Tibial nerve (tissue), 4 donors: ENCODE measurements around the gene GPR78. TPM values are rescaled to one million over a fixed set of nuclear protein-coding genes. Genes with fewer than 3 reads are reported as not detected.

Experiments
- DNase-seq, 2 donors: peaks; one replicate each; pipeline ENCODE4 v3.0.0-alpha.2; 2019; ENCODE audit warnings: low spot score in 2 of 2
- H3K27ac ChIP-seq, 4 donors: fragments of 200-600 bp; sonication (generic) in 3 of 4; one replicate each; pipeline ENCODE4 v1.5.1; 2017 to 2019; ENCODE audit warnings: mild to moderate bottlenecking in 1 of 4
- H3K27me3 ChIP-seq, 2 donors: fragments of 200-600 bp; sonication (generic) in 1 of 2; one replicate each; pipeline versions ENCODE4 v1.5.1 to v1.6.0; 2017 to 2019
- H3K36me3 ChIP-seq, 3 donors: fragments of 200-600 bp; sonication (generic); one replicate each; pipeline ENCODE4 v1.5.1; 2018 to 2019
- H3K4me1 ChIP-seq, 4 donors: fragments of 200-600 bp; sonication (generic) in 3 of 4; one replicate each; pipeline ENCODE4 v1.5.1; 2017 to 2019
- H3K4me3 ChIP-seq, 4 donors: fragments of 200-600 bp; sonication (generic) in 3 of 4; one replicate each; pipeline ENCODE4 v1.5.1; 2017 to 2019; ENCODE audit warnings: mild to moderate bottlenecking in 1 of 4, moderate library complexity in 1 of 4
- H3K9me3 ChIP-seq, 4 donors: fragments of 200-600 bp; sonication (generic) in 3 of 4; one replicate each; pipeline ENCODE4 v1.5.1; 2017 to 2019
- EP300 ChIP-seq, 2 donors: sonication (generic); formaldehyde crosslinking; IDR thresholded peaks; one replicate each; pipeline ENCODE4 v1.6.1; 2017; ENCODE audit warnings: antibody characterized with exemption in 2 of 2, mild to moderate bottlenecking in 1 of 2
- POLR2A ChIP-seq, 2 donors: fragments of 450-650 bp; IDR thresholded peaks; one replicate each; pipeline ENCODE4 v1.6.1; 2017; ENCODE audit warnings: antibody characterized with exemption in 2 of 2, mild to moderate bottlenecking in 2 of 2, moderate library complexity in 2 of 2
- WGBS, 2 donors: methylation state at CpG; one replicate each; pipeline ENCODE4 v1.1.5; 2018; 5-methylcytosine and 5-hydroxymethylcytosine counted together
- total RNA-seq, 4 donors: library from RNA; depleted of rRNA; stranded (reverse); fragments of >200 nt; gene quantifications; one replicate each; pipeline ENCODE4 v1.1.0, GENCODE V29; 2016
- TF ChIP-seq, protein P1 (sequence below), 5 experiments: fragments of 200-600 bp in 3 of 5; fragments of 450-650 bp in 2 of 5; sonication (generic) in 3 of 5; IDR thresholded peaks; one replicate each; pipeline ENCODE4 v1.5.1; 2016 to 2019; ENCODE audit warnings: antibody characterized with exemption in 5 of 5, mild to moderate bottlenecking in 3 of 5, moderate library complexity in 2 of 5

The GPR78 gene, protein sequence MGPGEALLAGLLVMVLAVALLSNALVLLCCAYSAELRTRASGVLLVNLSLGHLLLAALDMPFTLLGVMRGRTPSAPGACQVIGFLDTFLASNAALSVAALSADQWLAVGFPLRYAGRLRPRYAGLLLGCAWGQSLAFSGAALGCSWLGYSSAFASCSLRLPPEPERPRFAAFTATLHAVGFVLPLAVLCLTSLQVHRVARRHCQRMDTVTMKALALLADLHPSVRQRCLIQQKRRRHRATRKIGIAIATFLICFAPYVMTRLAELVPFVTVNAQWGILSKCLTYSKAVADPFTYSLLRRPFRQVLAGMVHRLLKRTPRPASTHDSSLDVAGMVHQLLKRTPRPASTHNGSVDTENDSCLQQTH
- total RNA-seq = not detected

DNA sequence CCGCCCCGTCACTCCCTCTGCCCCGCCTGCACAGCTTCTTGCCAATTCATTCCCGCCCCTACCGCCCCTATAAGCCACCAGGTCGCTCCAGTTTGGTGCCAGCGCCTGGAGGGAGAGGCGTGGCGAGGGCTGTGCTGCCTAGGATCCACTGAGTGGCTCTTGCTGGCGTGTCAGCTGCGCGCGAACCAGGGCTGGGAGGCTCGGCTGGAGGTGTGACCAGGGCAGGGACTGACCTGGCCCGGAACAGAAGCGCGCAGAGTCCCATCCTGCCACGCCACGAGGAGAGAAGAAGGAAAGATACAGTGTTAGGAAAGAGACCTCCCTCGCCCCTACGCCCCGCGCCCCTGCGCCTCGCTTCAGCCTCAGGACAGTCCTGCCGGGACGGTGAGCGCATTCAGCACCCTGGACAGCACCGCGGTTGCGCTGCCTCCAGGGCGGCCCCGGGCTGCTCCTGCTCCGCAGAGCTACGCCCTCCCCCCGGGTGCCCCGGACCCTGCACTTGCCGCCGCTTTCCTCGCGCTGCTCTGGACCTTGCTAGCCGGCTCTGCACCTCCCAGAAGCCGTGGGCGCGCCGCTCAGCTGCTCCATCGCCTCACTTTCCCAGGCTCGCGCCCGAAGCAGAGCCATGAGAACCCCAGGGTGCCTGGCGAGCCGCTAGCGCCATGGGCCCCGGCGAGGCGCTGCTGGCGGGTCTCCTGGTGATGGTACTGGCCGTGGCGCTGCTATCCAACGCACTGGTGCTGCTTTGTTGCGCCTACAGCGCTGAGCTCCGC, at the start of gene GPR78:
Gene GPR78 (plus strand): TSS at position 72 of the 773 bp plus-strand sequence. CDS start 591 bp downstream, at position 663.
- no peaks in the 10 kb centered on the region for H3K36me3 ChIP-seq
- WGBS, 2 donors = 2 to 3% methylated on average over 30 to 48 of the region's 63 CpGs
- DNase-seq = no peak
- peaks cover 0 to 36% of the 10 kb centered on the region in 2 donors for H3K27me3 ChIP-seq
- no peak within 1 kb of the TSS for H3K4me3 ChIP-seq
- H3K9me3 ChIP-seq = no peaks in the 10 kb centered on the region
- H3K27ac ChIP-seq = no peak within 1 kb of the TSS
- peaks cover 0 to 7% (median 0%) of the 10 kb centered on the region in 4 donors for H3K4me1 ChIP-seq
- no peak for TF ChIP-seq POLR2A (IDR thresholded peaks at IDR 0.05)
- TF ChIP-seq, protein P1, sequence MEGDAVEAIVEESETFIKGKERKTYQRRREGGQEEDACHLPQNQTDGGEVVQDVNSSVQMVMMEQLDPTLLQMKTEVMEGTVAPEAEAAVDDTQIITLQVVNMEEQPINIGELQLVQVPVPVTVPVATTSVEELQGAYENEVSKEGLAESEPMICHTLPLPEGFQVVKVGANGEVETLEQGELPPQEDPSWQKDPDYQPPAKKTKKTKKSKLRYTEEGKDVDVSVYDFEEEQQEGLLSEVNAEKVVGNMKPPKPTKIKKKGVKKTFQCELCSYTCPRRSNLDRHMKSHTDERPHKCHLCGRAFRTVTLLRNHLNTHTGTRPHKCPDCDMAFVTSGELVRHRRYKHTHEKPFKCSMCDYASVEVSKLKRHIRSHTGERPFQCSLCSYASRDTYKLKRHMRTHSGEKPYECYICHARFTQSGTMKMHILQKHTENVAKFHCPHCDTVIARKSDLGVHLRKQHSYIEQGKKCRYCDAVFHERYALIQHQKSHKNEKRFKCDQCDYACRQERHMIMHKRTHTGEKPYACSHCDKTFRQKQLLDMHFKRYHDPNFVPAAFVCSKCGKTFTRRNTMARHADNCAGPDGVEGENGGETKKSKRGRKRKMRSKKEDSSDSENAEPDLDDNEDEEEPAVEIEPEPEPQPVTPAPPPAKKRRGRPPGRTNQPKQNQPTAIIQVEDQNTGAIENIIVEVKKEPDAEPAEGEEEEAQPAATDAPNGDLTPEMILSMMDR (IDR thresholded peaks at IDR 0.05) = no peak
- TF ChIP-seq EP300 (IDR thresholded peaks at IDR 0.05) = no peak

DNA sequence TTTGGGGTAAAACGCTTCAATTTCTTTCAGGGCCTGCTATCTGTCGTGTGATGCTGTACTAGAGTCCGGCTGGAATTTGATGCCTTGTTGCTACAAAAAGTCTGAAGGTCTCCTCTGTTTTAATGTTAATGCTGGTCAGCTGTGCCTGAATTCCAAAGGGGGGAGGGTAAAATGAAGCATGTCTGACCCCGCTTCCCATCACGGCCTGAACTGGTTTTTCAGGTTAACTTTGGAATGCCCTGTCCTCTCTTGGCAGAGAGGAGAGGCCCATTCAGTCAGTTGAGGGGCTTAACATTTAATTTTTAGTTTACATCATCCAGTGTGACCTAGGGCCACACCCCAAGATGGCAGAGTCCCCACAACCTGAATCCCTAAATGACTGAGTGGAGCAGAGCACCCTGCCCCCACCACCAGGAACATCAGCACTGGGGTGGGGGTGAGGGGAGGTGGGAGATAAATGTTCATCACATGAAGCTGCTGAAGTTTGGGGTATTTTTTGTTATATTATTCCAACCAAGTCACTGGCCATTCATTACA, 47.9 kb upstream of the GPR78 start:
- DNase-seq = no peak
- Histone ChIP-seq H3K9me3 (peaks cover 0 to 11% (median 0%) of the 10 kb centered on the region in 4 donors), H3K4me1 (peaks cover 0 to 6% (median 0%) of the 10 kb centered on the region in 4 donors), H3K36me3 (no peaks in the 10 kb centered on the region), H3K27ac (no peak overlapping the region), H3K27me3 (no peaks in the 10 kb centered on the region), H3K4me3 (no peak overlapping the region)
- whole genome bisulfite sequencing, 2 donors = 67 to 74% methylated on average over 5 of the region's 5 CpGs
- TF ChIP-seq POLR2A (IDR thresholded peaks at IDR 0.05) (no peak), EP300 (IDR thresholded peaks at IDR 0.05) (no peak)
- TF ChIP-seq, protein P1 (IDR thresholded peaks at IDR 0.05) = no peak

DNA sequence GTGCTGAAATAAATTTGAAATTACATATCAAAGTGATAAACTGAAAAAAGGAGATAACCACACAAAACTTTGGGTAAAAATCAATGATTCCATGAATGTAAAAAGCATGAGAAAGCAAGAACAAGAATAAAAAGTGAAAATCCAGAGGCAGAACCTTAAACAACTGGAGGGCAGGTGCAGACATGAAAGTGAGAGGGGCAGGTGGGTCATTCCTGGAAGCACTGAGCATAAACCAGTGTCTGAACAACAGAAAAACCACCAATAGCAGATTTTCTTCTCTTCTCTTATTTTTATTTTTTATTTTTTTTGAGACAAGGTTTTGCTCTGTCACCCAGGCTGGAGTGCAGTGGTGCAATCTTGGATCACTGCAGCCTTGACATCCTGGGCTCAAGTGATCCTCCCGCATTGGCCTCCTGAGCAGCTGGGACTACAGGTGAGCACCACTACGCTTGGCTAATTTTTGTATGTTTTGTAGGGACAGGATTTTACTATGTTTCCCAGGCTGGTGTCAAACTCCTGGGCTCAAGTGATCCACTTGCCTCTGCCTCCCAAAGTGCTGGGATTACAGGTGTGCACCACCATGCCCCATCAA, 46.8 kb upstream of the GPR78 start:
- no peaks in the 10 kb centered on the region for H3K36me3 ChIP-seq
- WGBS, 2 donors = 91 to 94% methylated on average over 2 of the region's 2 CpGs
- H3K27me3 ChIP-seq = no peaks in the 10 kb centered on the region
- H3K9me3 ChIP-seq = peaks cover 0 to 11% (median 0%) of the 10 kb centered on the region in 4 donors
- H3K4me3 ChIP-seq = no peak overlapping the region
- DNase-seq = no peak
- TF ChIP-seq EP300 (IDR thresholded peaks at IDR 0.05) = no peak
- no peak for TF ChIP-seq POLR2A (IDR thresholded peaks at IDR 0.05)
- TF ChIP-seq, protein P1 (IDR thresholded peaks at IDR 0.05) = no peak
- no peak overlapping the region for H3K27ac ChIP-seq
- peaks cover 0 to 6% (median 0%) of the 10 kb centered on the region in 4 donors for H3K4me1 ChIP-seq

DNA sequence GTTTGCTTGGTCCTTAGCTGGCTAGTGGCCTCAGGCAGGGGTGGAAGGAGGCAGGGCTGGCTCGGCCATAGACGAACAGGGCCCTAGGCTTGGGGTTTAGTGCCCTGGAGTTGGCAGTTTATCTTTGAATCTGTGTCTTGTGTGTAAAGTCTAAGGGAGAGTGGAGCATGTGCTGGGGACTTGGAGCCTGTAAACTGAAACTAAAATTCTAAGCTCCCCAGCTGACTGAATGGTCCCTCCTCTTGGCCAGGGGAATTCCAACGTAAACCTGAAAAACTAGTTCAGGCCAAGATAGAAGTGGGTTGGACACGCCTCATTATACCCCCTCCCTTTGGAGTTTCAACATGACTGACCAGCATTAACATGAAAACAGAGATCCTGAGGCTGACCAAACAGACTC, 46.1 kb upstream of the GPR78 start:
- H3K27ac ChIP-seq = no peak overlapping the region
- no peaks in the 10 kb centered on the region for H3K27me3 ChIP-seq
- no peaks in the 10 kb centered on the region for H3K36me3 ChIP-seq
- peaks cover 0 to 6% (median 0%) of the 10 kb centered on the region in 4 donors for H3K4me1 ChIP-seq
- DNase-seq = no peak
- H3K9me3 ChIP-seq = peaks cover 0 to 7% (median 0%) of the 10 kb centered on the region in 4 donors
- WGBS, 2 donors = 19 to 28% methylated on average over 4 of the region's 4 CpGs
- no peak overlapping the region for H3K4me3 ChIP-seq
- TF ChIP-seq POLR2A (IDR thresholded peaks at IDR 0.05) (no peak), EP300 (IDR thresholded peaks at IDR 0.05) (no peak)

DNA sequence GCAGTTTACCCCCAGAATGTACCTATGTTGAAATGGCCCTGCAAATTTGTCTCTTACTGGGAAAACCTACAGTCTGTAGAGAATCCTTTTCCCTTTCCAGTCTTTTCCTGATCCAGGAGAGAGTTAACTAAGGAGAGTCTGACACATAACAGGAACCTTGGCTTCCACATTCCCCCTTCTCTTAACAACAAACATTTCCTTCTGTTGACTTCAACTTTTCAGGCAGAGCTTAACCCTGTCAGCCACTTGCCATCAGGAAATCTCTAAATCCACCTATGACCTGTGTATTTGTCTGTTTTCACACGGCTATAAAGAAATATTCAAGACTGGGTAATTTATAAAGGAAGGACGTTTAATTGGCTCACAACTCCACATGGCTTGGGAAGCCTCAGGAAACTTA, 45.6 kb upstream of the GPR78 start:
- H3K36me3 ChIP-seq = no peaks in the 10 kb centered on the region
- no peak overlapping the region for H3K4me3 ChIP-seq
- peaks cover 0 to 7% (median 0%) of the 10 kb centered on the region in 4 donors for H3K9me3 ChIP-seq
- DNase-seq = no peak
- H3K27ac ChIP-seq = no peak overlapping the region
- H3K4me1 ChIP-seq = peaks cover 0 to 6% (median 0%) of the 10 kb centered on the region in 4 donors
- WGBS, 2 donors = 44 to 58% methylated on average over 2 of the region's 2 CpGs
- H3K27me3 ChIP-seq = no peaks in the 10 kb centered on the region
- TF ChIP-seq, protein P1 (IDR thresholded peaks at IDR 0.05) = no peak
